Gastroesophageal sphincter (tissue), 3 donors: Measurements from ENCODE around the gene HELT.

Experiments
- POLR2AphosphoS5 ChIP-seq: sonication (generic); formaldehyde crosslinking; IDR thresholded peaks from one replicate; pipeline ENCODE4 v1.6.1; 2017; ENCODE audit warnings: antibody characterized with exemption
- TF ChIP-seq, protein P1 (sequence below), 4 experiments: fragments of 200-600 bp in 2 of 4; fragments of 450-650 bp in 2 of 4; sonication (generic) in 1 of 4; IDR thresholded peaks; one replicate each; pipeline ENCODE4 v1.5.1; 2017 to 2019; ENCODE audit warnings: antibody characterized with exemption in 4 of 4, mild to moderate bottlenecking in 2 of 4, moderate library complexity in 2 of 4

DNA sequence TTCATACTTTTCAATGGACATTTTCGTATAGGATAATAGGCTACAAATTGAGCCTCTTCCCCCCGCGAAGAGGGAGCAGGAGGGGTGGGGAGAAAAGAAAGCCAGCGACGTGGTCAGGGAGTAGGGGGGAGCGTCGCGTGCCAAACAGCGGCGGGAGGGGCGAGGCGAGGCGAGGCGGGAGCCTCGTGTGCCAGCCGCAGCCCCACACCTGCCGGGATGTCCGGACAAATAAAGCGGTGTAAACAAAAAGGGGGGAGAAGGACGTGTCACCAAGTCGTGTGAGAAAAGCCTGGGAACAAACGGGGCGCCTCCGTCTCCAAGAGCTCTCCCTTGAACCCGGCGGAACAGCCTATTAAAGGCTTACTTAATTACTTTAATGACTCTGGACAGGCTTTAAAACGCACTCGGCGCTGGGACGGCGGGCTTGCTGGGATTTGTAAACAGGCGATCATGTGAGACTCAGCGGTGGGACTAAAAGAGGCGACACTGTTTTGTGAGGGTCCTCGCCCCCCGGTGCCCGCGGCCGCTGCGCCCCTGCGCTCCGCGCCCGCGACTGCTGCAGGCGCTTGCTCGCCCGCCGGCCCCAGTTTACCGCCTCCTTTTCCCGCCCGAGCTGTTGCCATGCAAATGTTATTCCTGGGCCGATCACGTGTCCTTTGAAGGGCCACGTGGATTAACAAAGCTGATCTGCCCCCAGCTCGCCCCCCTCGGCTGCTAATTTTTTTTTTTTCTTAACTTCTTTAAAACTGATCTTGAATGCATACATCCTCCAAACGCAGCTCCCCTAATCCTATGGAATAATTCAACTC is at the start of gene HELT:
- TF ChIP-seq, protein P1, sequence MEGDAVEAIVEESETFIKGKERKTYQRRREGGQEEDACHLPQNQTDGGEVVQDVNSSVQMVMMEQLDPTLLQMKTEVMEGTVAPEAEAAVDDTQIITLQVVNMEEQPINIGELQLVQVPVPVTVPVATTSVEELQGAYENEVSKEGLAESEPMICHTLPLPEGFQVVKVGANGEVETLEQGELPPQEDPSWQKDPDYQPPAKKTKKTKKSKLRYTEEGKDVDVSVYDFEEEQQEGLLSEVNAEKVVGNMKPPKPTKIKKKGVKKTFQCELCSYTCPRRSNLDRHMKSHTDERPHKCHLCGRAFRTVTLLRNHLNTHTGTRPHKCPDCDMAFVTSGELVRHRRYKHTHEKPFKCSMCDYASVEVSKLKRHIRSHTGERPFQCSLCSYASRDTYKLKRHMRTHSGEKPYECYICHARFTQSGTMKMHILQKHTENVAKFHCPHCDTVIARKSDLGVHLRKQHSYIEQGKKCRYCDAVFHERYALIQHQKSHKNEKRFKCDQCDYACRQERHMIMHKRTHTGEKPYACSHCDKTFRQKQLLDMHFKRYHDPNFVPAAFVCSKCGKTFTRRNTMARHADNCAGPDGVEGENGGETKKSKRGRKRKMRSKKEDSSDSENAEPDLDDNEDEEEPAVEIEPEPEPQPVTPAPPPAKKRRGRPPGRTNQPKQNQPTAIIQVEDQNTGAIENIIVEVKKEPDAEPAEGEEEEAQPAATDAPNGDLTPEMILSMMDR (IDR thresholded peaks at IDR 0.05), result no peak
- TF ChIP-seq POLR2AphosphoS5, result no peak
